GM23338 (cell line): ENCODE measurements around the gene GHRHR. TPM values are rescaled to one million over a fixed set of nuclear protein-coding genes. Genes with fewer than 3 reads are reported as not detected.

Experiments
- ATAC-seq: fragments of 200-7000 bp; cut with Tn5 transposase; 3 replicates; pipeline ENCODE4 v1.9.1; 2020
- DNase-seq: peaks from one replicate; pipeline ENCODE4 v3.0.0-alpha.2; 2015; ENCODE audit warnings: low spot score
- H2AFZ ChIP-seq: fragments of 200-600 bp; sonication (generic); 2 replicates; pipeline ENCODE4 v1.8.0; 2016; ENCODE audit warnings: antibody characterized with exemption, mild to moderate bottlenecking, moderate library complexity
- H3F3A ChIP-seq: fragments of 200-600 bp; sonication (generic); replicated peaks from 2 replicates; pipeline ENCODE4 v1.8.0; 2017; ENCODE audit warnings: antibody characterized with exemption, mixed run types, low read depth
- H3K27ac ChIP-seq: fragments of 200-600 bp; sonication (generic); 2 replicates; pipeline ENCODE4 v1.6.1; 2016; ENCODE audit warnings: low read depth
- H3K27me3 ChIP-seq: fragments of 200-600 bp; sonication (generic); 2 replicates; pipeline ENCODE4 v1.8.0; 2016; ENCODE audit warnings: mild to moderate bottlenecking, mixed run types, moderate library complexity; ENCODE audit not compliant: insufficient read depth
- H3K36me3 ChIP-seq: fragments of 200-600 bp; sonication (generic); 2 replicates; pipeline ENCODE4 v1.8.0; 2016; ENCODE audit warnings: mild to moderate bottlenecking; ENCODE audit not compliant: insufficient read depth
- H3K4me1 ChIP-seq: fragments of 200-600 bp; sonication (generic); 2 replicates; pipeline ENCODE4 v1.8.0; 2016; ENCODE audit warnings: mild to moderate bottlenecking, moderate library complexity; ENCODE audit not compliant: insufficient read depth
- H3K4me2 ChIP-seq: fragments of 200-600 bp; sonication (generic); 2 replicates; pipeline ENCODE4 v1.7.1; 2017; ENCODE audit warnings: mixed run types
- H3K4me3 ChIP-seq: fragments of 200-600 bp; sonication (generic); 2 replicates; pipeline ENCODE4 v1.6.1; 2016; ENCODE audit warnings: mixed run types
- H3K79me2 ChIP-seq: fragments of 200-600 bp; sonication (generic); replicated peaks from 2 replicates; pipeline ENCODE4 v1.8.0; 2017; ENCODE audit warnings: mild to moderate bottlenecking; ENCODE audit not compliant: insufficient read depth
- H3K9me2 ChIP-seq: fragments of 200-600 bp; sonication (generic); 2 replicates; pipeline ENCODE4 v1.8.0; 2017; ENCODE audit not compliant: insufficient read depth
- H4K20me1 ChIP-seq: fragments of 200-600 bp; sonication (generic); replicated peaks from 2 replicates; pipeline ENCODE4 v1.8.0; 2017; ENCODE audit warnings: mild to moderate bottlenecking; ENCODE audit not compliant: insufficient read depth
- H3K27ac Mint-ChIP-seq: 2 replicates; pipeline ENCODE4 v1.8.0; 2020; ENCODE audit warnings: inconsistent platforms, mild to moderate bottlenecking, moderate library complexity, mixed read lengths
- H3K27me3 Mint-ChIP-seq: 3 replicates; pipeline ENCODE4 v1.8.0; 2022; ENCODE audit warnings: low read depth, mild to moderate bottlenecking, moderate library complexity, mixed read lengths, inconsistent platforms; ENCODE audit not compliant: insufficient read depth, poor library complexity
- H3K36me3 Mint-ChIP-seq: 3 replicates; pipeline ENCODE4 v1.8.0; 2021; ENCODE audit warnings: low read depth, mild to moderate bottlenecking, inconsistent platforms, moderate library complexity, mixed read lengths
- H3K4me1 Mint-ChIP-seq: 3 replicates; pipeline ENCODE4 v1.8.0; 2020; ENCODE audit warnings: mild to moderate bottlenecking, inconsistent platforms, mixed read lengths
- H3K4me3 Mint-ChIP-seq: 3 replicates; pipeline ENCODE4 v1.8.0; 2021; ENCODE audit warnings: moderate library complexity, mild to moderate bottlenecking, inconsistent platforms, mixed read lengths
- H3K9me3 Mint-ChIP-seq: 3 replicates; pipeline ENCODE4 v1.8.0; 2020; ENCODE audit warnings: moderate library complexity, mild to moderate bottlenecking, inconsistent platforms, mixed read lengths
- CREB1 ChIP-seq: fragments of 250-450 bp; sonication (Bioruptor Pico); IDR thresholded peaks from 2 replicates; pipeline ENCODE4 v1.5.0; 2020; ENCODE audit warnings: low read depth, mild to moderate bottlenecking, moderate library complexity
- EZH2 ChIP-seq: fragments of 200-600 bp; sonication (generic); IDR thresholded peaks from one replicate; pipeline ENCODE4 v1.8.0; 2017; ENCODE audit warnings: antibody characterized with exemption, mild to moderate bottlenecking, low read depth; ENCODE audit not compliant: unreplicated experiment
- JUNB ChIP-seq: IDR thresholded peaks from one replicate; pipeline ENCODE4 v1.6.1; 2016; ENCODE audit warnings: antibody characterized with exemption; ENCODE audit not compliant: unreplicated experiment
- polyA plus RNA-seq: library from polyadenylated mRNA; unstranded; fragments of >200 nt; fragmentation: Nextera tagmentation; extraction: Ambion mirVana; gene quantifications from 2 replicates; pipeline ENCODE4 v1.2.1, GENCODE V29; 2016
- total RNA-seq: library from RNA; depleted of rRNA; stranded (reverse); fragments of >200 nt; shearing (Covaris generic); gene quantifications from 2 replicates; pipeline ENCODE4 v1.2.3, GENCODE V29; 2014
- TF ChIP-seq, protein P1 (sequence below): IDR thresholded peaks from 2 replicates; pipeline ENCODE4 v1.6.1; 2016; ENCODE audit warnings: antibody characterized with exemption
- TF ChIP-seq, protein P2 (sequence below): IDR thresholded peaks from one replicate; pipeline ENCODE4 v1.6.1; 2018; ENCODE audit warnings: antibody characterized with exemption; ENCODE audit not compliant: unreplicated experiment
- TF ChIP-seq, protein P3 (sequence below): fragments of 250-450 bp; sonication (Bioruptor Pico); IDR thresholded peaks from 2 replicates; pipeline ENCODE4 v1.5.0; 2020; ENCODE audit warnings: mild to moderate bottlenecking, moderate library complexity

GHRHR gene
- total and polyA plus RNA-seq, 2 experiments from 2014 or later: 2.2 TPM; not detected in 1

DNA sequence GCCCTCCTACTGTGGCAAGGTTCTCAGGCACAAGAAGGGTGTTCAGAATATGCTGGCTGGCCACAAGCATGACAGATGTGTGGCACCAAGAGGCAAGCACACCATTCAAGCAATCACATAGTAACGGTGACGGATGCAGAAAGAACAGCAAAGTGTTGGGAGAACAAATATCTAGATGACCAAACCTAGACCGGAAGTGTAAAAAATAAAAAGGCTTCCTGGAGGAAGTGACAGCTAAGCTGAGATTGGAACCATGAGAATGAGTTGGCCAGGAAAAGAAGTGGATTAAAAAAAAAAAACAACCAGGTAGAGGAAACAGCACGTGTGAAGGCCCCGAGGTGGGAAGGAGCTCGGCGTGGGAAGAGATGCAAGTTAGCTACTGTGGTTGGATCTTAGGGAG lies 22.0 kb downstream of the GHRHR start:
- no peaks in the 10 kb centered on the region for H3K79me2 ChIP-seq
- Mint-ChIP-seq H3K36me3 (no peaks in the 10 kb centered on the region; the same call in 2 of the 3 replicates), H3K9me3 (no peaks in the 10 kb centered on the region), H3K27ac (no peak overlapping the region), H3K4me3 (peak overlapping the region; percentile 78), H3K27me3 (peaks cover 27% of the 10 kb centered on the region), H3K4me1 (peaks cover 67% of the 10 kb centered on the region)
- H4K20me1 ChIP-seq: no peaks in the 10 kb centered on the region
- DNase-seq (no peak), ATAC-seq (no peak)
- H3F3A ChIP-seq: 0 out of 2 replicates have a peak, but pooled peaks cover 2% of the 10 kb centered on the region
- no peak overlapping the region; the same call in 1 of the 2 replicates for H3K27ac ChIP-seq
- peaks cover 8% of the 10 kb centered on the region for H3K27me3 ChIP-seq
- H3K4me2 ChIP-seq: peak overlapping the region; percentile 90; the same call in 1 of the 2 replicates
- no peak overlapping the region for H3K4me3 ChIP-seq
- TF ChIP-seq CREB1 (CRISPR knock-in tag) (no peak), EZH2 (no peak), JUNB (no peak)
- TF ChIP-seq, protein P1, sequence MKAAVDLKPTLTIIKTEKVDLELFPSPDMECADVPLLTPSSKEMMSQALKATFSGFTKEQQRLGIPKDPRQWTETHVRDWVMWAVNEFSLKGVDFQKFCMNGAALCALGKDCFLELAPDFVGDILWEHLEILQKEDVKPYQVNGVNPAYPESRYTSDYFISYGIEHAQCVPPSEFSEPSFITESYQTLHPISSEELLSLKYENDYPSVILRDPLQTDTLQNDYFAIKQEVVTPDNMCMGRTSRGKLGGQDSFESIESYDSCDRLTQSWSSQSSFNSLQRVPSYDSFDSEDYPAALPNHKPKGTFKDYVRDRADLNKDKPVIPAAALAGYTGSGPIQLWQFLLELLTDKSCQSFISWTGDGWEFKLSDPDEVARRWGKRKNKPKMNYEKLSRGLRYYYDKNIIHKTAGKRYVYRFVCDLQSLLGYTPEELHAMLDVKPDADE: no peak
- TF ChIP-seq, protein P2, sequence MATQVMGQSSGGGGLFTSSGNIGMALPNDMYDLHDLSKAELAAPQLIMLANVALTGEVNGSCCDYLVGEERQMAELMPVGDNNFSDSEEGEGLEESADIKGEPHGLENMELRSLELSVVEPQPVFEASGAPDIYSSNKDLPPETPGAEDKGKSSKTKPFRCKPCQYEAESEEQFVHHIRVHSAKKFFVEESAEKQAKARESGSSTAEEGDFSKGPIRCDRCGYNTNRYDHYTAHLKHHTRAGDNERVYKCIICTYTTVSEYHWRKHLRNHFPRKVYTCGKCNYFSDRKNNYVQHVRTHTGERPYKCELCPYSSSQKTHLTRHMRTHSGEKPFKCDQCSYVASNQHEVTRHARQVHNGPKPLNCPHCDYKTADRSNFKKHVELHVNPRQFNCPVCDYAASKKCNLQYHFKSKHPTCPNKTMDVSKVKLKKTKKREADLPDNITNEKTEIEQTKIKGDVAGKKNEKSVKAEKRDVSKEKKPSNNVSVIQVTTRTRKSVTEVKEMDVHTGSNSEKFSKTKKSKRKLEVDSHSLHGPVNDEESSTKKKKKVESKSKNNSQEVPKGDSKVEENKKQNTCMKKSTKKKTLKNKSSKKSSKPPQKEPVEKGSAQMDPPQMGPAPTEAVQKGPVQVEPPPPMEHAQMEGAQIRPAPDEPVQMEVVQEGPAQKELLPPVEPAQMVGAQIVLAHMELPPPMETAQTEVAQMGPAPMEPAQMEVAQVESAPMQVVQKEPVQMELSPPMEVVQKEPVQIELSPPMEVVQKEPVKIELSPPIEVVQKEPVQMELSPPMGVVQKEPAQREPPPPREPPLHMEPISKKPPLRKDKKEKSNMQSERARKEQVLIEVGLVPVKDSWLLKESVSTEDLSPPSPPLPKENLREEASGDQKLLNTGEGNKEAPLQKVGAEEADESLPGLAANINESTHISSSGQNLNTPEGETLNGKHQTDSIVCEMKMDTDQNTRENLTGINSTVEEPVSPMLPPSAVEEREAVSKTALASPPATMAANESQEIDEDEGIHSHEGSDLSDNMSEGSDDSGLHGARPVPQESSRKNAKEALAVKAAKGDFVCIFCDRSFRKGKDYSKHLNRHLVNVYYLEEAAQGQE: no peak
- TF ChIP-seq, protein P3, sequence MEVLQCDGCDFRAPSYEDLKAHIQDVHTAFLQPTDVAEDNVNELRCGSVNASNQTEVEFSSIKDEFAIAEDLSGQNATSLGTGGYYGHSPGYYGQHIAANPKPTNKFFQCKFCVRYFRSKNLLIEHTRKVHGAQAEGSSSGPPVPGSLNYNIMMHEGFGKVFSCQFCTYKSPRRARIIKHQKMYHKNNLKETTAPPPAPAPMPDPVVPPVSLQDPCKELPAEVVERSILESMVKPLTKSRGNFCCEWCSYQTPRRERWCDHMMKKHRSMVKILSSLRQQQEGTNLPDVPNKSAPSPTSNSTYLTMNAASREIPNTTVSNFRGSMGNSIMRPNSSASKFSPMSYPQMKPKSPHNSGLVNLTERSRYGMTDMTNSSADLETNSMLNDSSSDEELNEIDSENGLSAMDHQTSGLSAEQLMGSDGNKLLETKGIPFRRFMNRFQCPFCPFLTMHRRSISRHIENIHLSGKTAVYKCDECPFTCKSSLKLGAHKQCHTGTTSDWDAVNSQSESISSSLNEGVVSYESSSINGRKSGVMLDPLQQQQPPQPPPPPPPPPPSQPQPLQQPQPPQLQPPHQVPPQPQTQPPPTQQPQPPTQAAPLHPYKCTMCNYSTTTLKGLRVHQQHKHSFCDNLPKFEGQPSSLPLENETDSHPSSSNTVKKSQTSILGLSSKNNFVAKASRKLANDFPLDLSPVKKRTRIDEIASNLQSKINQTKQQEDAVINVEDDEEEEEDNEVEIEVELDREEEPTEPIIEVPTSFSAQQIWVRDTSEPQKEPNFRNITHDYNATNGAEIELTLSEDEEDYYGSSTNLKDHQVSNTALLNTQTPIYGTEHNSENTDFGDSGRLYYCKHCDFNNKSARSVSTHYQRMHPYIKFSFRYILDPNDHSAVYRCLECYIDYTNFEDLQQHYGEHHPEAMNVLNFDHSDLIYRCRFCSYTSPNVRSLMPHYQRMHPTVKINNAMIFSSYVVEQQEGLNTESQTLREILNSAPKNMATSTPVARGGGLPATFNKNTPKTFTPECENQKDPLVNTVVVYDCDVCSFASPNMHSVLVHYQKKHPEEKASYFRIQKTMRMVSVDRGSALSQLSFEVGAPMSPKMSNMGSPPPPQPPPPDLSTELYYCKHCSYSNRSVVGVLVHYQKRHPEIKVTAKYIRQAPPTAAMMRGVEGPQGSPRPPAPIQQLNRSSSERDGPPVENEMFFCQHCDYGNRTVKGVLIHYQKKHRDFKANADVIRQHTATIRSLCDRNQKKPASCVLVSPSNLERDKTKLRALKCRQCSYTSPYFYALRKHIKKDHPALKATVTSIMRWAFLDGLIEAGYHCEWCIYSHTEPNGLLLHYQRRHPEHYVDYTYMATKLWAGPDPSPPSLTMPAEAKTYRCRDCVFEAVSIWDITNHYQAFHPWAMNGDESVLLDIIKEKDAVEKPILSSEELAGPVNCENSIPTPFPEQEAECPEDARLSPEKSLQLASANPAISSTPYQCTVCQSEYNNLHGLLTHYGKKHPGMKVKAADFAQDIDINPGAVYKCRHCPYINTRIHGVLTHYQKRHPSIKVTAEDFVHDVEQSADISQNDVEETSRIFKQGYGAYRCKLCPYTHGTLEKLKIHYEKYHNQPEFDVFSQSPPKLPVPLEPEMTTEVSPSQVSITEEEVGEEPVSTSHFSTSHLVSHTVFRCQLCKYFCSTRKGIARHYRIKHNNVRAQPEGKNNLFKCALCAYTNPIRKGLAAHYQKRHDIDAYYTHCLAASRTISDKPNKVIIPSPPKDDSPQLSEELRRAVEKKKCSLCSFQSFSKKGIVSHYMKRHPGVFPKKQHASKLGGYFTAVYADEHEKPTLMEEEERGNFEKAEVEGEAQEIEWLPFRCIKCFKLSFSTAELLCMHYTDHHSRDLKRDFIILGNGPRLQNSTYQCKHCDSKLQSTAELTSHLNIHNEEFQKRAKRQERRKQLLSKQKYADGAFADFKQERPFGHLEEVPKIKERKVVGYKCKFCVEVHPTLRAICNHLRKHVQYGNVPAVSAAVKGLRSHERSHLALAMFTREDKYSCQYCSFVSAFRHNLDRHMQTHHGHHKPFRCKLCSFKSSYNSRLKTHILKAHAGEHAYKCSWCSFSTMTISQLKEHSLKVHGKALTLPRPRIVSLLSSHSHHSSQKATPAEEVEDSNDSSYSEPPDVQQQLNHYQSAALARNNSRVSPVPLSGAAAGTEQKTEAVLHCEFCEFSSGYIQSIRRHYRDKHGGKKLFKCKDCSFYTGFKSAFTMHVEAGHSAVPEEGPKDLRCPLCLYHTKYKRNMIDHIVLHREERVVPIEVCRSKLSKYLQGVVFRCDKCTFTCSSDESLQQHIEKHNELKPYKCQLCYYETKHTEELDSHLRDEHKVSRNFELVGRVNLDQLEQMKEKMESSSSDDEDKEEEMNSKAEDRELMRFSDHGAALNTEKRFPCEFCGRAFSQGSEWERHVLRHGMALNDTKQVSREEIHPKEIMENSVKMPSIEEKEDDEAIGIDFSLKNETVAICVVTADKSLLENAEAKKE: no peak
- H3K4me1 ChIP-seq: peaks cover 49% of the 10 kb centered on the region
- H3K9me2 ChIP-seq: no peaks in the 10 kb centered on the region
- H2AFZ ChIP-seq: no peak overlapping the region
- H3K36me3 ChIP-seq: no peaks in the 10 kb centered on the region
